WTC11 (cell line): ENCODE measurements around the gene CEP192. TPM values are rescaled to one million over a fixed set of nuclear protein-coding genes. Genes with fewer than 3 reads are reported as not detected.

Source experiments
- ATAC-seq: fragments of 200-7000 bp; cut with Tn5 transposase; 2 replicates; pipeline ENCODE4 v1.10.0; 2021; ENCODE audit warnings: mild to moderate bottlenecking, moderate library complexity
- CTCF ChIA-PET: fragments of 300-600 bp; sonication (Branson Sonifier 250); formaldehyde crosslinking; loops from one replicate; lab custom pipeline; 2021; ENCODE audit warnings: antibody characterized with exemption; lab: Charles Lee
- POLR2A ChIA-PET: fragments of 350-600 bp; sonication (Branson Sonifier 250); formaldehyde crosslinking; loops from one replicate; lab custom pipeline; 2021; ENCODE audit warnings: antibody characterized with exemption; lab: Charles Lee
- DNase-seq: peaks from one replicate; pipeline ENCODE4 v3.0.0; 2021; ENCODE audit warnings: low spot score
- H3K27ac Mint-ChIP-seq: 2 replicates; pipeline ENCODE4 v1.8.0; 2021; ENCODE audit warnings: mixed read lengths
- H3K27me3 Mint-ChIP-seq: 2 replicates; pipeline ENCODE4 v1.8.0; 2021; ENCODE audit warnings: low read depth, mild to moderate bottlenecking, moderate library complexity, mixed read lengths
- H3K36me3 Mint-ChIP-seq: 2 replicates; pipeline ENCODE4 v1.8.0; 2021; ENCODE audit warnings: mixed read lengths
- H3K4me1 Mint-ChIP-seq: 2 replicates; pipeline ENCODE4 v1.8.0; 2022; ENCODE audit warnings: mixed read lengths
- H3K4me3 Mint-ChIP-seq: 2 replicates; pipeline ENCODE4 v1.8.0; 2021; ENCODE audit warnings: mild to moderate bottlenecking, moderate library complexity, mixed read lengths
- H3K9me3 Mint-ChIP-seq: 2 replicates; pipeline ENCODE4 v1.8.0; 2021; ENCODE audit warnings: mixed read lengths
- AFF4 ChIP-seq: sonication (generic); formaldehyde crosslinking; IDR thresholded peaks from 2 replicates; pipeline ENCODE4 v1.8.1; 2023; ENCODE audit warnings: mild to moderate bottlenecking, missing genetic modification reagents, borderline replicate concordance
- ATF3 ChIP-seq: sonication (generic); formaldehyde crosslinking; conservative IDR thresholded peaks from 2 replicates; pipeline ENCODE4 v1.8.1; 2022; ENCODE audit warnings: mild to moderate bottlenecking, missing genetic modification reagents
- CTCF ChIP-seq: fragments of 200-600 bp; IDR thresholded peaks from 2 replicates; pipeline ENCODE4 v1.8.0; 2022; ENCODE audit warnings: antibody characterized with exemption
- ESRRA ChIP-seq: sonication (generic); formaldehyde crosslinking; IDR thresholded peaks from 2 replicates; pipeline ENCODE4 v1.8.1; 2022; ENCODE audit warnings: mild to moderate bottlenecking, missing genetic modification reagents, borderline replicate concordance
- FOXJ3 ChIP-seq: sonication (generic); formaldehyde crosslinking; IDR thresholded peaks from 2 replicates; pipeline ENCODE4 v1.9.0; 2021; ENCODE audit warnings: missing genetic modification reagents, mild to moderate bottlenecking, borderline replicate concordance
- GTF2I ChIP-seq: fragments of 250-450 bp; sonication (Bioruptor Pico); conservative IDR thresholded peaks from 2 replicates; pipeline ENCODE4 v1.4.0; 2021; ENCODE audit warnings: mild to moderate bottlenecking
- MYBL2 ChIP-seq: sonication (generic); formaldehyde crosslinking; IDR thresholded peaks from 2 replicates; pipeline ENCODE4 v1.8.1; 2023; ENCODE audit warnings: mild to moderate bottlenecking, moderate library complexity, missing genetic modification reagents
- NFE2L1 ChIP-seq: sonication (generic); formaldehyde crosslinking; IDR thresholded peaks from 2 replicates; pipeline ENCODE4 v1.8.1; 2023; ENCODE audit warnings: missing genetic modification reagents
- SOX15 ChIP-seq: fragments of 250-450 bp; sonication (Bioruptor Pico); IDR thresholded peaks from 2 replicates; pipeline ENCODE4 v1.9.0; 2021; ENCODE audit warnings: mild to moderate bottlenecking
- STAT6 ChIP-seq: sonication (generic); formaldehyde crosslinking; conservative IDR thresholded peaks from 2 replicates; pipeline ENCODE4 v1.8.1; 2023; ENCODE audit warnings: mild to moderate bottlenecking, low read depth, missing genetic modification reagents, moderate library complexity
- USF1 ChIP-seq: sonication (generic); formaldehyde crosslinking; IDR thresholded peaks from 2 replicates; pipeline ENCODE4 v1.8.0; 2022; ENCODE audit warnings: mild to moderate bottlenecking, missing genetic modification reagents
- ZNF425 ChIP-seq: fragments of 250-450 bp; sonication (Bioruptor Pico); conservative IDR thresholded peaks from 2 replicates; pipeline ENCODE4 v1.9.0; 2021; ENCODE audit warnings: mild to moderate bottlenecking
- ZNF671 ChIP-seq: fragments of 250-450 bp; sonication (Bioruptor Pico); IDR thresholded peaks from 2 replicates; pipeline ENCODE4 v1.8.0; 2021; ENCODE audit warnings: mild to moderate bottlenecking
- total RNA-seq: library from RNA; stranded (reverse); gene quantifications from 3 replicates; pipeline ENCODE4 v1.2.3, GENCODE V29; 2021

The CEP192 gene
- total RNA-seq, 1 experiment from 2014 or later: 25.4 TPM

- peak; percentile 93 for TF ChIP-seq MYBL2
- no peak for TF ChIP-seq GTF2I (CRISPR knock-in tag)
- peak; percentile 87; the same call in 1 of the 2 replicates for TF ChIP-seq ESRRA (CRISPR knock-in tag)
- TF ChIP-seq SOX15: no peak
- TF ChIP-seq FOXJ3 (CRISPR knock-in tag): no peak
Measured at GRCh38 chr18:12948050-12948804, 42.9 kb upstream of the CEP192 start (continued).

- no peak for ATAC-seq
- POLR2A ChIA-PET: no interaction called here
- Mint-ChIP-seq H3K4me1 (no peaks in the 10 kb centered on the region), H3K27me3 (no peaks in the 10 kb centered on the region; the same call in 1 of the 2 replicates), H3K36me3 (peaks cover 44% of the 10 kb centered on the region), H3K27ac (no peak overlapping the region), H3K9me3 (peaks cover 4% of the 10 kb centered on the region; the same call in 1 of the 2 replicates), H3K4me3 (no peak overlapping the region)
- TF ChIP-seq USF1 (no peak), AFF4 (no peak), NFE2L1 (CRISPR knock-in tag) (no peak), ZNF671 (CRISPR knock-in tag) (no peak), ZNF425 (CRISPR knock-in tag) (no peak), ATF3 (CRISPR knock-in tag) (no peak), STAT6 (no peak), CTCF (no peak)
- DNase-seq: no peak
- CTCF ChIA-PET: no interaction called here
Measured at GRCh38 chr18:12958478-12958877, 32.7 kb upstream of the CEP192 start.
